ENCODE results near the gene RPS6KL1. TPM values are rescaled to one million over a fixed set of nuclear protein-coding genes. Genes with fewer than 3 reads are reported as not detected.

Gene RPS6KL1
- total and polyA plus RNA-seq, 4 donors = 1.1 to 5.9 (median 3.8) TPM

DNA sequence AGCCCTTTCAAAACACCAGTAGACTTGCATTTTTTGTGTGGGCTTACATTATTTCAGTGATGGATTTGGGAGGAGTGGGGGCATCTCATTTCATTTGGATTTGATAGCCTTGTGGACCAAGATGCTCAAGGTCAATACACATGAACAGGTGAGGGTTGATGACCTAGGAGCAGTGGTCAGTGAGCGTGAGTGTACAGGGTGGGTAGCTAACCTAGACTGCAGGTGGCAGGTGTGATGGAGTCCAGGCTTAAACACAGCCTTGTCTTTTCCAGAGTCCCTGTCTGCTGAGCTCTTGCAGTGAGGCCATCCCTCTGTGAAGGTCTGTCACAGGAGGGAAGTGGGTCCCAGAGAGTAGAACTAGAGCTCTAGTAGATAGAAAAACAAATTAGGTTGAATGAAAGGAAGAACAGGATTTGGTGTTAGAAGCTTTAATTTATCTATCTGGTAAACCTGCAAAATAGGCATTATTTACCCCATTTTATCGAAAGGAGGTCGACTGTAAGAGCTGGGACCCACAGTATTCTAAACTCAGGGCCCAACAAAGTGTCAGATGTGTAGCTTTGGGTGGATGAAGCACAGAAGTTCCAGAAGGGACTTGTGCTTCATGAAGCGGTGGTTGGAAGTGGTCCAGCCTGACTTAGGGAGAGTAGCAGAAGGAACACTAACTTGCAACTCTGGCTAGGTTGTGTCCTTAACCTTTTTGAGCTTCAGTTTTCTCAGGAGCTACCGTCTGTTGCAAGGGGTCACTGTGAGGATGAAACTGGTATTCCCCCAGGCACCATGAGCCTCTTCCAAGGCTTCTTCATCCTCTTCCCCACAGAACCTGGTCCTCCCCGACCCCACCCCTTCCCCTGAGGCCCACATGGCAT lies 18.2 kb downstream of the RPS6KL1 start:
- Histone ChIP-seq H3K9me3 (ENCODE audit: control insufficient read depth in 4 of 4, low read length in 3 of 4) (no peaks in the 10 kb centered on the region), H3K27ac (ENCODE audit: low read depth in 1 of 2, low read length in 2 of 2) (no peak overlapping the region), H3K9ac (ENCODE audit: low read depth in 1 of 2, low read length in 2 of 2) (no peak overlapping the region), H3K4me3 (ENCODE audit: low read depth in 1 of 3, low read length in 3 of 3) (no peak overlapping the region), H3K36me3 (ENCODE audit: control insufficient read depth in 4 of 4, insufficient read depth in 3 of 4, low read depth in 1 of 4, low read length in 3 of 4) (peaks cover 6 to 47% (median 33%) of the 10 kb centered on the region in 4 donors), H3K4me1 (ENCODE audit: control insufficient read depth in 4 of 4, insufficient read depth in 4 of 4, low read length in 3 of 4) (no peaks in the 10 kb centered on the region), H3K27me3 (ENCODE audit: control insufficient read depth in 4 of 4, insufficient read depth in 4 of 4, low read length in 3 of 4) (no peaks in the 10 kb centered on the region)
- no peak for TF ChIP-seq GABPA (IDR thresholded peaks at IDR 0.05 in 1 of 2, conservative IDR thresholded peaks at IDR 0.05 in 1 of 2)
- TF ChIP-seq, protein P1, sequence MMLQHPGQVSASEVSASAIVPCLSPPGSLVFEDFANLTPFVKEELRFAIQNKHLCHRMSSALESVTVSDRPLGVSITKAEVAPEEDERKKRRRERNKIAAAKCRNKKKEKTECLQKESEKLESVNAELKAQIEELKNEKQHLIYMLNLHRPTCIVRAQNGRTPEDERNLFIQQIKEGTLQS (IDR thresholded peaks at IDR 0.05) = no peak
- no peak for TF ChIP-seq FOXA1 (IDR thresholded peaks at IDR 0.05)
- TF ChIP-seq TAF1 (conservative IDR thresholded peaks at IDR 0.05) = no peak
- TF ChIP-seq FOXA2 (IDR thresholded peaks at IDR 0.05) = no peak
- TF ChIP-seq, protein P2, sequence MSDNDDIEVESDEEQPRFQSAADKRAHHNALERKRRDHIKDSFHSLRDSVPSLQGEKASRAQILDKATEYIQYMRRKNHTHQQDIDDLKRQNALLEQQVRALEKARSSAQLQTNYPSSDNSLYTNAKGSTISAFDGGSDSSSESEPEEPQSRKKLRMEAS (IDR thresholded peaks at IDR 0.05) = no peak
- TF ChIP-seq, protein P3, sequence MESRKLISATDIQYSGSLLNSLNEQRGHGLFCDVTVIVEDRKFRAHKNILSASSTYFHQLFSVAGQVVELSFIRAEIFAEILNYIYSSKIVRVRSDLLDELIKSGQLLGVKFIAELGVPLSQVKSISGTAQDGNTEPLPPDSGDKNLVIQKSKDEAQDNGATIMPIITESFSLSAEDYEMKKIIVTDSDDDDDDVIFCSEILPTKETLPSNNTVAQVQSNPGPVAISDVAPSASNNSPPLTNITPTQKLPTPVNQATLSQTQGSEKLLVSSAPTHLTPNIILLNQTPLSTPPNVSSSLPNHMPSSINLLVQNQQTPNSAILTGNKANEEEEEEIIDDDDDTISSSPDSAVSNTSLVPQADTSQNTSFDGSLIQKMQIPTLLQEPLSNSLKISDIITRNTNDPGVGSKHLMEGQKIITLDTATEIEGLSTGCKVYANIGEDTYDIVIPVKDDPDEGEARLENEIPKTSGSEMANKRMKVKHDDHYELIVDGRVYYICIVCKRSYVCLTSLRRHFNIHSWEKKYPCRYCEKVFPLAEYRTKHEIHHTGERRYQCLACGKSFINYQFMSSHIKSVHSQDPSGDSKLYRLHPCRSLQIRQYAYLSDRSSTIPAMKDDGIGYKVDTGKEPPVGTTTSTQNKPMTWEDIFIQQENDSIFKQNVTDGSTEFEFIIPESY (IDR thresholded peaks at IDR 0.05) = no peak
- TF ChIP-seq, protein P4, sequence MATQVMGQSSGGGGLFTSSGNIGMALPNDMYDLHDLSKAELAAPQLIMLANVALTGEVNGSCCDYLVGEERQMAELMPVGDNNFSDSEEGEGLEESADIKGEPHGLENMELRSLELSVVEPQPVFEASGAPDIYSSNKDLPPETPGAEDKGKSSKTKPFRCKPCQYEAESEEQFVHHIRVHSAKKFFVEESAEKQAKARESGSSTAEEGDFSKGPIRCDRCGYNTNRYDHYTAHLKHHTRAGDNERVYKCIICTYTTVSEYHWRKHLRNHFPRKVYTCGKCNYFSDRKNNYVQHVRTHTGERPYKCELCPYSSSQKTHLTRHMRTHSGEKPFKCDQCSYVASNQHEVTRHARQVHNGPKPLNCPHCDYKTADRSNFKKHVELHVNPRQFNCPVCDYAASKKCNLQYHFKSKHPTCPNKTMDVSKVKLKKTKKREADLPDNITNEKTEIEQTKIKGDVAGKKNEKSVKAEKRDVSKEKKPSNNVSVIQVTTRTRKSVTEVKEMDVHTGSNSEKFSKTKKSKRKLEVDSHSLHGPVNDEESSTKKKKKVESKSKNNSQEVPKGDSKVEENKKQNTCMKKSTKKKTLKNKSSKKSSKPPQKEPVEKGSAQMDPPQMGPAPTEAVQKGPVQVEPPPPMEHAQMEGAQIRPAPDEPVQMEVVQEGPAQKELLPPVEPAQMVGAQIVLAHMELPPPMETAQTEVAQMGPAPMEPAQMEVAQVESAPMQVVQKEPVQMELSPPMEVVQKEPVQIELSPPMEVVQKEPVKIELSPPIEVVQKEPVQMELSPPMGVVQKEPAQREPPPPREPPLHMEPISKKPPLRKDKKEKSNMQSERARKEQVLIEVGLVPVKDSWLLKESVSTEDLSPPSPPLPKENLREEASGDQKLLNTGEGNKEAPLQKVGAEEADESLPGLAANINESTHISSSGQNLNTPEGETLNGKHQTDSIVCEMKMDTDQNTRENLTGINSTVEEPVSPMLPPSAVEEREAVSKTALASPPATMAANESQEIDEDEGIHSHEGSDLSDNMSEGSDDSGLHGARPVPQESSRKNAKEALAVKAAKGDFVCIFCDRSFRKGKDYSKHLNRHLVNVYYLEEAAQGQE (IDR thresholded peaks at IDR 0.05) = no peak
- TF ChIP-seq EGR1 (IDR thresholded peaks at IDR 0.05; ENCODE audit: low read depth in 2 of 2) = no peak
- TF ChIP-seq, protein P5, sequence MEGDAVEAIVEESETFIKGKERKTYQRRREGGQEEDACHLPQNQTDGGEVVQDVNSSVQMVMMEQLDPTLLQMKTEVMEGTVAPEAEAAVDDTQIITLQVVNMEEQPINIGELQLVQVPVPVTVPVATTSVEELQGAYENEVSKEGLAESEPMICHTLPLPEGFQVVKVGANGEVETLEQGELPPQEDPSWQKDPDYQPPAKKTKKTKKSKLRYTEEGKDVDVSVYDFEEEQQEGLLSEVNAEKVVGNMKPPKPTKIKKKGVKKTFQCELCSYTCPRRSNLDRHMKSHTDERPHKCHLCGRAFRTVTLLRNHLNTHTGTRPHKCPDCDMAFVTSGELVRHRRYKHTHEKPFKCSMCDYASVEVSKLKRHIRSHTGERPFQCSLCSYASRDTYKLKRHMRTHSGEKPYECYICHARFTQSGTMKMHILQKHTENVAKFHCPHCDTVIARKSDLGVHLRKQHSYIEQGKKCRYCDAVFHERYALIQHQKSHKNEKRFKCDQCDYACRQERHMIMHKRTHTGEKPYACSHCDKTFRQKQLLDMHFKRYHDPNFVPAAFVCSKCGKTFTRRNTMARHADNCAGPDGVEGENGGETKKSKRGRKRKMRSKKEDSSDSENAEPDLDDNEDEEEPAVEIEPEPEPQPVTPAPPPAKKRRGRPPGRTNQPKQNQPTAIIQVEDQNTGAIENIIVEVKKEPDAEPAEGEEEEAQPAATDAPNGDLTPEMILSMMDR (IDR thresholded peaks at IDR 0.05; ENCODE audit: low read depth, low read length, missing input control) = no peak
- no peak for TF ChIP-seq HNF4A (conservative IDR thresholded peaks at IDR 0.05)
- TF ChIP-seq YY1 (IDR thresholded peaks at IDR 0.05) = no peak
- no peak for TF ChIP-seq RXRA (IDR thresholded peaks at IDR 0.05)
- no peak for TF ChIP-seq JUND (IDR thresholded peaks at IDR 0.05)
- no peak for TF ChIP-seq NR2F2 (IDR thresholded peaks at IDR 0.05)
- DNase-seq (ENCODE audit: low spot score) = no peak
- WGBS = 84% methylated on average over 6 of the region's 6 CpGs
